ENCODE measurements around the gene EFCAB5.

- TF ChIP-seq, protein P1, sequence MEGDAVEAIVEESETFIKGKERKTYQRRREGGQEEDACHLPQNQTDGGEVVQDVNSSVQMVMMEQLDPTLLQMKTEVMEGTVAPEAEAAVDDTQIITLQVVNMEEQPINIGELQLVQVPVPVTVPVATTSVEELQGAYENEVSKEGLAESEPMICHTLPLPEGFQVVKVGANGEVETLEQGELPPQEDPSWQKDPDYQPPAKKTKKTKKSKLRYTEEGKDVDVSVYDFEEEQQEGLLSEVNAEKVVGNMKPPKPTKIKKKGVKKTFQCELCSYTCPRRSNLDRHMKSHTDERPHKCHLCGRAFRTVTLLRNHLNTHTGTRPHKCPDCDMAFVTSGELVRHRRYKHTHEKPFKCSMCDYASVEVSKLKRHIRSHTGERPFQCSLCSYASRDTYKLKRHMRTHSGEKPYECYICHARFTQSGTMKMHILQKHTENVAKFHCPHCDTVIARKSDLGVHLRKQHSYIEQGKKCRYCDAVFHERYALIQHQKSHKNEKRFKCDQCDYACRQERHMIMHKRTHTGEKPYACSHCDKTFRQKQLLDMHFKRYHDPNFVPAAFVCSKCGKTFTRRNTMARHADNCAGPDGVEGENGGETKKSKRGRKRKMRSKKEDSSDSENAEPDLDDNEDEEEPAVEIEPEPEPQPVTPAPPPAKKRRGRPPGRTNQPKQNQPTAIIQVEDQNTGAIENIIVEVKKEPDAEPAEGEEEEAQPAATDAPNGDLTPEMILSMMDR (IDR thresholded peaks at IDR 0.05), result no peak
- TF ChIP-seq POLR2A (IDR thresholded peaks at IDR 0.05), result no peak
Observed at GRCh38 chr17:29903471-29903870, 38.0 kb upstream of the EFCAB5 start.

All from adrenal gland (tissue), 5 donors.